ENCODE measurements around the gene STBD1. TPM values are rescaled to one million over a fixed set of nuclear protein-coding genes. Genes with fewer than 3 reads are reported as not detected.

STBD1 gene
- total RNA-seq, 2 donors from 2014 or later, result 3.6 to 3.9 TPM

Other genes with a start within 250 kb of the STBD1 start
- gene ART3, start 232.0 kb upstream of the STBD1 start, total RNA-seq, result 1 to 10 TPM in 1 of 2 donors, not detected in 1; 5.4 TPM
- 10 to 100 TPM; 63.7 to 66.6 TPM for gene NUP54, start 158.3 kb upstream of the STBD1 start, total RNA-seq
- 10 to 100 TPM in 1 of 2 donors, 1 to 10 TPM in 1; 9.9 to 13.9 TPM for gene SCARB2, start 92.9 kb upstream of the STBD1 start, total RNA-seq
- not detected for gene FAM47E, start 55.0 kb upstream of the STBD1 start, total RNA-seq
- gene CCDC158, start 114.4 kb downstream of the STBD1 start, total RNA-seq, result not detected
- gene SHROOM3, start 128.5 kb downstream of the STBD1 start, total RNA-seq, result not detected

Measured in natural killer cell treated with Interleukin-12 subunit alpha and Interleukin-12 subunit beta and Interleukin-15 and Interleukin-18, amount 100 ng/mL, for 72 hours (primary cell).